GM12891 (cell line): ENCODE results near the gene PYCARD.

Experiments used
- POLR2A ChIP-seq: IDR thresholded peaks from 2 replicates; pipeline ENCODE4 v1.6.1; 2011; ENCODE audit warnings: low read depth, low read length, control low read depth
- POLR2AphosphoS5 ChIP-seq: IDR thresholded peaks from 2 replicates; pipeline ENCODE4 v1.6.1; 2011; ENCODE audit warnings: low read depth, low read length, control low read depth
- SPI1 ChIP-seq: IDR thresholded peaks from 2 replicates; pipeline ENCODE4 v1.6.1; 2011; ENCODE audit warnings: low read depth, low read length, control low read depth
- TAF1 ChIP-seq: IDR thresholded peaks from 2 replicates; pipeline ENCODE4 v1.6.1; 2011; ENCODE audit warnings: low read depth, low read length, control low read depth

DNA sequence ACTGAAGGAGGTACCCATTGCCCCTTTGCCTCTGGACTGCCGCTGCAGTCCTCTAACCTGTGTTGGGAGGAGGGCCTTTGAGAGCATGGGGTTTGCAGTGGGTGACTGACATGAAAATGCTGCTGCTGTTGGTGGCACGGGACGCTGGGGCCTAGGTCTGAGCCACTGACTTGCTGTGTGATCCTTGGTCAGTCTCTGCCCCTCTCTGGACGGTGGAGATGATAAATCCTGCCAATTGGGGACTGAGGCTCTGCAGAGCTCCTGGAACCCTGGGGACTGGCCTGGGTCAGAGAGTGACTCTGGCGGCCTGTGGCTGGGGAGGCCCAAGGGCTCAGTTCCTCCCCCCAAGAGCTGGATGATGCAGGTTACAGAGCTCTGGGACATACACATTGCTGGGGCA lies 20.5 kb upstream of the PYCARD start:
- TF ChIP-seq POLR2A, result no peak
- TF ChIP-seq POLR2AphosphoS5, result no peak
- TF ChIP-seq TAF1, result no peak
- no peak for TF ChIP-seq SPI1
